Measurements from ENCODE around the gene TMBIM1. TPM values are rescaled to one million over a fixed set of nuclear protein-coding genes. Genes with fewer than 3 reads are reported as not detected.

TMBIM1 gene
- total and polyA plus RNA-seq, 9 of the 15 experiments (the other 6 are each of a cell fraction or from before 2014, with no cell fraction given): 14.2 to 105 (median 47.0) TPM

DNA sequence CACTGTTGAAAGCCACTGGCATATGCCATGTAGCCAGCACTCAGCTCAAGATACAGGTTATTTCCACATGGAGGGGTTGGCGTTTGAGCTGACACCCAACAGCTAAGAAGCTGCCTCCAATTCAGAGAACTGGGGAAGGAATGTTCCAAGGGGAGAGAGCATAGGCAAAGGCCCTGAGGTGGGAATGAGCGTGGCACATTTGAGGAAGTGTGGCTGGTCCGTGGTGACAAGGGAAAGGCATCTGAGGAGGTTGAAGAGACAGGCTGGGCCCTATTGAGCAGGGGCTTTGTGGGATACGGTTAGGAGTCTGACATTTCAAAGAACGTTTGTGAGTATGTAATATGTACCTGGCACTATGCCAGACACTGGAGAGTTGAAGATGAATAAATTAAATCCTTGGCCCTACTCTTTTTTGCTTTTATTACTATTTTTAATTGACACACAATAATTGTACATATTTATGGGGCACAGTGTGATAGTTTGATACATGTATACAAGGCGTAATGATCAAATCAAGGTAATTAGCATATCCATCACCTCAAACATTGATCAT lies 27.6 kb upstream of the TMBIM1 start:
- H4K20me1 ChIP-seq (replicated peaks; ENCODE audit: control insufficient read depth, insufficient read depth, low read length): no peaks in the 10 kb centered on the region
- H3K4me2 ChIP-seq (ENCODE audit: insufficient read depth, low read length): no peak overlapping the region
- peaks cover 14% of the 10 kb centered on the region for H3K79me2 ChIP-seq (ENCODE audit: control insufficient read depth, insufficient read depth, low read length)
- DNase-seq (ENCODE audit: extremely low read depth in 1 of 4, low spot score in 3 of 4) (no peak), ATAC-seq (no peak), FAIRE-seq (no peak)
- H3K27me3 ChIP-seq (ENCODE audit: control insufficient read depth in 2 of 2, insufficient read depth in 2 of 2, low read length in 2 of 2): no peaks in the 10 kb centered on the region
- H3K36me3 ChIP-seq (ENCODE audit: control insufficient read depth, insufficient read depth, low read length): no peaks in the 10 kb centered on the region
- no peak overlapping the region for H3K27ac ChIP-seq (ENCODE audit: extremely low read depth, low read depth, low read length)
- ChIA-PET POLR2A (interaction anchor here (0.6 to 1.1 kb wide), 5 partner anchors 8 to 31 kb away, joined by 3 read pairs; no protein-coding TSS in a partner anchor), CTCF (ENCODE audit: low intra/inter-chr PET ratio) (no interaction called here)
- TF ChIP-seq PHB (CRISPR knock-in tag; IDR thresholded peaks at IDR 0.05) (no peak), NFIX (CRISPR knock-in tag; IDR thresholded peaks at IDR 0.05; ENCODE audit: low read depth) (peak; percentile 86), E2F5 (CRISPR knock-in tag; IDR thresholded peaks at IDR 0.05) (no peak), E2F1 (CRISPR knock-in tag; IDR thresholded peaks at IDR 0.05) (no peak), RBM25 (IDR thresholded peaks at IDR 0.05; ENCODE audit: low read depth, low read length, severe bottlenecking) (peak; percentile 11), SPI1 (IDR thresholded peaks at IDR 0.05; ENCODE audit: borderline replicate concordance, low read depth, low read length) (0 out of 2 replicates have a peak, but pooled peaks have one; percentile 19), NFIC (IDR thresholded peaks at IDR 0.05) (peak; percentile 99), CBX8 (IDR thresholded peaks at IDR 0.05; ENCODE audit: borderline replicate concordance, extremely low read depth, low read depth, low read length, poor library complexity, severe bottlenecking) (no peak)
- H3K9ac ChIP-seq (ENCODE audit: insufficient read depth in 1 of 2, low read depth in 2 of 2, low read length in 2 of 2): no peak overlapping the region; a peak in 1 of 4 replicates
- no peak overlapping the region for H3K4me3 ChIP-seq
- WGBS (ENCODE audit: insufficient coverage, low coverage, missing lambda C conversion rate): 48% methylated on average over 6 of the region's 6 CpGs
- peaks cover 4% of the 10 kb centered on the region for H3K9me1 ChIP-seq (ENCODE audit: control insufficient read depth, insufficient read depth, low read length)
- no peaks in the 10 kb centered on the region for H3K9me3 ChIP-seq (replicated peaks; ENCODE audit: control insufficient read depth, insufficient read depth, low read depth, low read length)
- H2AFZ ChIP-seq (ENCODE audit: low read depth, low read length): peak overlapping the region; percentile 9; the same call in 1 of the 2 replicates
- intact Hi-C loops (cut with micrococcal nuclease) (no loop called here), in situ Hi-C loops (cut with MboI) (no loop called here)
- H3K4me1 ChIP-seq (replicated peaks in 1 of 2; ENCODE audit: control insufficient read depth in 2 of 2, insufficient read depth in 2 of 2, low read length in 2 of 2): peaks cover 29 to 35% of the 10 kb centered on the region in 2 experiments
- BruUV-seq (replicated peaks): no TSS peak
